Endothelial cell of hepatic sinusoid (primary cell): Measurements from ENCODE around the gene BCAS1.

Source experiments
- in situ Hi-C: cut with HindIII; loops from 2 replicates; pipeline ENCODE4 v1.10.0; 2017; ENCODE audit warnings: low sequenced_read_pairs

BCAS1 gene

GRCh38 chr20:54058420-54059139 lies 11.8 kb downstream of the BCAS1 start:
- in situ Hi-C loops: no loop called here

GRCh38 chr20:54056762-54057639 lies 13.4 kb downstream of the BCAS1 start:
- in situ Hi-C loops: no loop called here

- in situ Hi-C loops: loop anchor here (5.0 kb wide), 1 partner anchor 97 kb away; no protein-coding TSS in a partner anchor
Observed at GRCh38 chr20:54054516-54054915, 15.9 kb downstream of the BCAS1 start.

GRCh38 chr20:54051068-54051467 lies 19.3 kb downstream of the BCAS1 start:
- in situ Hi-C loops: loop anchor here (5.0 kb wide), 1 partner anchor 94 kb away; no protein-coding TSS in a partner anchor

DNA sequence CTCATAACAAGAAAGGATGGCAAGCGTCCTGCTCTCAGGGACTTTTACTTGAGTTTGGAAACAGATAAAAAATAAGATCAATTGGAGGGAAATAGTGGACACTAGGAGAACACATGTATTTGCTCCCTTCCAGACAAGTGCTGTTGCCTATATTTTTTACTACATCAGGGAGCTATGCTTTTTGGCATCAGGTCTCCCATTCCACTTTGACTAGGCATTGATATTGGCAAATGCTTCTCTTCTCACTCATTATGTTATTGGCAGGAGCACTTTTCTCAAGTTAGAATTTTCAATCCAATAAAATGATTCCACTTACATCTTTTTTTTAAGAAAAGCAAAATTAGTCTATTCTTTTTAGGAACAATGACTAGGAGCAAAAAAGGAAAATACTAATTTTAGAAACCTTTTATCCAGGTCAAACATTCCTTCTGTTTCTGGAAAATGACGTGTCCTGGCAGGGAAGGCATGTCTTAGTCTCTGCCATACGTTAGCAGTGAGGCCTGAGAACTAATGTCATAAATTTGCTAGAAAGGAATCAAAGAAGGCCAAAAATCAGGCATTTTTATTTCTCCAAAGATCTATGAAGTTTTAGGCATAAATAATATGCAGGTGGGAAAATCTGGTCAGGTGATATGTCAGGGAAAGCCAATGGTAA lies 21.4 kb downstream of the BCAS1 start:
- in situ Hi-C loops: no loop called here

GRCh38 chr20:54048481-54048880 lies 21.9 kb downstream of the BCAS1 start:
- in situ Hi-C loops: no loop called here

GRCh38 chr20:54047720-54048119 lies 22.7 kb downstream of the BCAS1 start:
- in situ Hi-C loops: no loop called here

- in situ Hi-C loops: no loop called here
Observed at GRCh38 chr20:54047048-54047447, 23.3 kb downstream of the BCAS1 start.

GRCh38 chr20:54044156-54044555 lies 26.2 kb downstream of the BCAS1 start:
- in situ Hi-C loops: no loop called here

GRCh38 chr20:54043076-54043967 lies 27.1 kb downstream of the BCAS1 start:
- in situ Hi-C loops: no loop called here

DNA sequence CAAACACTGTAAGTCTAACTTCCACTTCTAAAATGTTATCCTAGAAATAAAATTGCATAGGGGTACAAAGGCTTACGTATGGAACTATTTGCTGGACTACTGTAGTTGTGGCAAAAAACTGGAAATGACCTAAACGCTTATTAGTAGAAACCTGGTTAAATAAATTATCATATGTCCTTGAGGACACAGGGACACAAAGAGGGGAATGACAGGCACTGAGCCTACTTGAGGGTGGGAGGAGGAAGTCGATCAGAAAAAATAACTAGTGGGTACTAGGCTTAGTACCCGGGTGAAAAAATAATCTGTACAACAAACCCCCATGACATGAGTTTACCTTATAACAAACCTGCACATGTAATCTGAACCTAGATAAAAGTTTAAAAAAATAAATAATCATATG lies 28.4 kb downstream of the BCAS1 start:
- in situ Hi-C loops: no loop called here

- in situ Hi-C loops: no loop called here
Observed at GRCh38 chr20:54041336-54041735, 29.1 kb downstream of the BCAS1 start.

DNA sequence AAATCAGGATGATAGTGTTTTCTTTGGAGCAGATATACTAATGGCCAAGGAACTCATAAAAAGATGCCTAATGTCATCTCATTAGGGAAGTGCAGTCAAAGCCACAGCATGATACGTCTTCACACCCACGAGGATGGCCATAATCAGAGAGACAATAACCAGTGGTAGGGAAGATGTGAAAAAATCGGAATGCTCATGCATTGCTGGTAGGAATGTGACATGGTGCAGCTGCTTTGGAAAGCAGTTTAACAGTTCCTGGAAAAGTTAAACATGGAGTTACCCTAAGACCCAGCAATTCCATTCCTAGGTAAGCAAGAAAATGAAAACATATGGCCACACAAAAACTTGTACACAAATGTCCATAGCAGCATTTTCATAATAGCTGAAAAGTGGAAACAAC lies 29.9 kb downstream of the BCAS1 start:
- in situ Hi-C loops: no loop called here

GRCh38 chr20:54038961-54039360 lies 31.4 kb downstream of the BCAS1 start:
- in situ Hi-C loops: no loop called here

DNA sequence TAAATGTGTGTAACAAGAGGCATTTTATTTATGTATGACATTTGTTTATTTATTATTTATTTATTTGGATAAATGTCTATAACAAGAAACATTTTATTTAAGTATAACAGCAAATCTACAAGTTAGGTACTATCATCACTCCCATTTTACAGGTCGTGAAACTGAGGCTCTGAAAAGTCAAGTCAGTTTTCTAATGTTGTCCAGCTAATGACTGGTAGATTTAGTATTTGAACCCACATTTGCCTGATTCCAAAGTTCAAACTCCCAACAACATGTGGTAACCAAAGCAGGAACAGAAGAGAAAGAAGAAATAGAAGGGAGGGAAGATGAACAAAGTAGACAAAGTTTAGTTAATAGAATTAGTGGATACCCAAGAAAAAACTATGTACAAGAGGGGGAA lies 32.9 kb downstream of the BCAS1 start:
- in situ Hi-C loops: no loop called here

DNA sequence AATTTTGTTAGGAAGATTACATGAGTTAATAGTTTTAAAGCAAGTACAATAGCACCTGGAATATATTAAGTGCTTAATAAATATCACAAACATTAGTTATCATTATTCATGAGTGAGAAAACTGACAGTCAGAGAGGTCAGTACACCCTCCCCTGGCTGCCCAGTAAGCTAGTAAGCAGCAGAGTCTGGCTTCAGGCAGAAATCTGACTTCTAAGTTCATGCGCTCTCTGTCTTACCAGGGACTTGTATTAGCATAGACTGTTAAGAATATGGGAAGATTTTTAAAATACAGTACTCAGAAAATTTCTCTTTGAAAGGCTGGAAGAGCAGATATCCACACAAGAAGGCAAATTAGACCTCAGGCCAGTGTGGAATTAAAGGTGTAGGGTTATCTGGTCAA lies 40.8 kb downstream of the BCAS1 start:
- in situ Hi-C loops: no loop called here

GRCh38 chr20:54029176-54029575 lies 41.2 kb downstream of the BCAS1 start:
- in situ Hi-C loops: no loop called here

DNA sequence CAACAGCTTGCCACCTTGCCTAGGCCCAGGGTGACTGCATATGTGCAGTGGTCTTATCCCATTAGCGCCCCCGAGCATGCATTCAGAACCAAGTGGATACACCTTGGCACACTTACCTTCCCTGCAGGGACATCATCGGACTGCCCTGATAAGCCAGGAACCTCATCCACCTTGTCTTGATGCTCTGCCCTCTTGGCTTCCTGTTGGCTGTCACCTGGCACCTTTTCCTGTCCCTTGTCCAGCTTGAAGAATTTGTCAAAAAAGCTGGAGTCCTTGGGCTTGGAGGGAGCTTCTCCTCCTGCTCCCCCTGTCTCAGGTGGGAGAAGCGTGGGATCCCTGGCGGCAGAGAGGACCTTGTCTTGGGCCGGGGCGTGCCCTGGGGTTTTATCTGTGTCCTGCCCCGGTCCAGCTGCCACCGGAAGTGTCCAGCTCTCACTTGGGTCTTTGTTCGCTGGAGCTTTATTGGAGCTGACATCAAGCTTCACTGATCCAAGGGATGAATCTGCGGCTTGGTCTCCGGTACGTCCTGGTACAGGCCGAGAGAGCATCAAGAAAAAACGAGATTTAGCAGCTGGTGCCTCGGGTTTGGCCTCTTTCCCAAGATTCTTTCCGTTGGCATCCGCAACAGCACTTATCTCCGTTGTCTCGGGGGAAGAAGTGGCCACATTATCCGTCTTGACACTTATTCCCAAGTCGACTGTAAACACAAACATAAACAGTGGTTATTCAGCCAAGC lies 42.0 kb downstream of the BCAS1 start:
- in situ Hi-C loops: no loop called here

DNA sequence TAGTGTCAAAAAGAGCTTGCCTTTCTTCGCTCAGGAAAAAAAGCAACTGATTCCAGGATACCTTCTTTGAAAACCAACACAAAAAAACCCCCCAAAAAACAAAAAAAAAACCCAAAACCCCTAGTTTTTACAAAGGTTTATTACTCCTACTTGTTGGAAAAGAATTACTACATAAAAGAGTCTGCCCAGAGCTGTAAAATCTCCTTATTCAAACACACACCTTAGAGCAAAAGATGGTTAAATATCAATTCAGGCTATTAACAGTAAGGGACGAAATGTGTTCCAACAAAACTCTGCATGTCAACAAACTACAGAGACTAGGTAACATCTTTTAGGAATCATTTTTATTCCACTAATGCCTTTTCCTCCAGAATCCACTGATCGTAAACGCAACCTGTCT lies 42.7 kb downstream of the BCAS1 start:
- in situ Hi-C loops: no loop called here
